ENCODE results near the gene MAN1A2.

DNA sequence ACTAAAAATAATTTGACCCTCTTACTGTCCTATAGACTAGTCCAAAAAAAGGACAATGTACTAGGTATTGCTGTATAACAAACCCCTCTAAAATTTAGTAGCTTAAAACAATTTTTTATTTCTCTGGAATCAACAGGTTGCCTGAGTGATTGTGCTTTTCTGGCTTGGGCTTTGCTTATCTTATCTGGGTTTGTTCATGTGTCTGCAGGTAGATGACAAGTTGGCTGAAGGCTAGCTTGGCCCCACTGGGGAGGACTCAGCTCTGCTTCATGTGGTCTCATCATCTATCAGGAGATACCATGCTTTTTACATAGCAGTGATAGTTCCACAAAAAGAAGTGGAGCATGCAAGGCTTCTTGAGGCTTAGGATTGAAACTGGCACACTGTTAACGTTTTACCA, 114.2 kb downstream of the MAN1A2 start:
- TF ChIP-seq, protein P1, sequence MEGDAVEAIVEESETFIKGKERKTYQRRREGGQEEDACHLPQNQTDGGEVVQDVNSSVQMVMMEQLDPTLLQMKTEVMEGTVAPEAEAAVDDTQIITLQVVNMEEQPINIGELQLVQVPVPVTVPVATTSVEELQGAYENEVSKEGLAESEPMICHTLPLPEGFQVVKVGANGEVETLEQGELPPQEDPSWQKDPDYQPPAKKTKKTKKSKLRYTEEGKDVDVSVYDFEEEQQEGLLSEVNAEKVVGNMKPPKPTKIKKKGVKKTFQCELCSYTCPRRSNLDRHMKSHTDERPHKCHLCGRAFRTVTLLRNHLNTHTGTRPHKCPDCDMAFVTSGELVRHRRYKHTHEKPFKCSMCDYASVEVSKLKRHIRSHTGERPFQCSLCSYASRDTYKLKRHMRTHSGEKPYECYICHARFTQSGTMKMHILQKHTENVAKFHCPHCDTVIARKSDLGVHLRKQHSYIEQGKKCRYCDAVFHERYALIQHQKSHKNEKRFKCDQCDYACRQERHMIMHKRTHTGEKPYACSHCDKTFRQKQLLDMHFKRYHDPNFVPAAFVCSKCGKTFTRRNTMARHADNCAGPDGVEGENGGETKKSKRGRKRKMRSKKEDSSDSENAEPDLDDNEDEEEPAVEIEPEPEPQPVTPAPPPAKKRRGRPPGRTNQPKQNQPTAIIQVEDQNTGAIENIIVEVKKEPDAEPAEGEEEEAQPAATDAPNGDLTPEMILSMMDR (IDR thresholded peaks at IDR 0.05): no peak
- no peak for TF ChIP-seq ZFX (IDR thresholded peaks at IDR 0.05; ENCODE audit: borderline replicate concordance)
